GM21390 (cell line): Measurements from ENCODE around the gene CD320.
"Not testable (repeated sequence)": the region's sequence is repeated elsewhere in the genome, so short reads cannot be mapped to it uniquely, and the experiment has no call there.

ENCODE experiments used
- ATAC-seq: cut with Tn5 transposase; IDR thresholded peaks from one replicate; pipeline ENCODE4 v1.9.1; 2021; ENCODE audit not compliant: unreplicated experiment

CD320 gene

DNA sequence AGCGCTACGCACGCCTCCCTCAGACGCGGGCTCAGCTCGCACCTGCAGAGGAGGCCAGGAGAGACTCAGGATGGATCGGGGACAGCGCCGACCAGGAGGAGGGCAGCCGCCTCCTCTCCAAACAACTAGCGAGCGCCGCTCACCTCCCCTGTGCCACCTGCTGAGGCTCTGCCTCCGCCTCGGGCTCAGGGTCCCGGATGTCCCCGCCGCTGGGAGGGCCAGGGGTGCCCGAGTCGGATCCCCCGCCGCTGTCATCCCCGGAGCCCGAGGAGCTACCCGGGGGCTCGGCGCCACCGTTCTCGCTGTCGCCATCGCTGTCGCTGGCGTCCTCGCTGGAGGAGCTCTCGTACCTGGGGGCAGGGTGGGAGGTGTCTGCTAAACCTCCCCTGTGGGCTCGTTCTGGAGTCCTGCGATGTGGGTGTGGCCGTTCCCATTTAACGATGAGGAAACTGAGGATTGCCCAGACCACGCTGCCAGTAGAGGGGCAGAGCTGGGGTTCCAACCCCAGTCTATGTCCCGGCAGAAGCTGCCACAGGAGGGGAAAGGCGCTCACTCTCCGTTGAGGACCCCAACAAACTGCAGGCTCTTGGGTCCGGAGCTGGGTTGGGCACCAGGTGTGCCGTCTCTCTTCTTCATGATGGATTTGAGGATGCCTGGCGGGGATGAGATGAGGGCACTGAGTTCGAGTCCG lies 25.8 kb upstream of the CD320 start:
- ATAC-seq = no peak

DNA sequence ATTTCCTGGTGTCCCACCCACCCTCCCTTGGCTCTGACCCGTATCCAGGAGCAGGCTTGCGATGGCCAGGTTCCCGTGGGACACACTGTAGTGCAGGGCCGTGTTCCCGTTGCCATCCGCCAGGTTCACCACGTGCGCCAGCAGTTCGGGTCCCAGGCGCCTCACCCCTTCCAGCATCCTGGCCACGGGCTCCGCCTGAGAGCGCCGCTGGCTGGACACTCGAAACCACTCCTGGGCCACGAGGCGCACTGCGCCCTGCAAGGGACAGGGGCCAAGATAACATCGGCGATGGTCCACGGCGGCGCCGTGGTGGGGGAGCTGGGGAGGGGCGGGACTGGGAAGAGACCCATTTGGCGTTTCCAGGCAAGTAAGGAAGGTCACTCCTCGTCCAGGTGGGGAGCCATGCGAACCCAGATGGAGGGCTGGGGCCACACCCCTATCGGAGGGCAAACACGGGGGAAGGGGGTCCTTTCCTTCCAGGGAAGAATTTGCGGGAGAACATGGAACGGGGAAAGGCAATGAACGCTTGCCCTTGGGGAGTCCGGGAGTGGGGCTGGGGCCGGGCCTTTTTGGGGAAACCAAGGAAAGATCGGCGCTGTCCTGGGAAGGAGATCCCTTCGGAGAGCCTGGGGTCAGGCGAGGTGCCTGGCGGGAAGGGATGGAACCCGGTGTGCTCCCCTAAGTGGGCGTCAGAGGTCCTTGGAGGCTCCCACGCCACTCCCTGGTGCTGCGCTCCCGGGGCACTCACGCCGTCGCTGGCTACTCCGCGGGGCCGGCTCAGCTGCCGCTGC lies 25.0 kb upstream of the CD320 start:
- ATAC-seq = no peak

DNA sequence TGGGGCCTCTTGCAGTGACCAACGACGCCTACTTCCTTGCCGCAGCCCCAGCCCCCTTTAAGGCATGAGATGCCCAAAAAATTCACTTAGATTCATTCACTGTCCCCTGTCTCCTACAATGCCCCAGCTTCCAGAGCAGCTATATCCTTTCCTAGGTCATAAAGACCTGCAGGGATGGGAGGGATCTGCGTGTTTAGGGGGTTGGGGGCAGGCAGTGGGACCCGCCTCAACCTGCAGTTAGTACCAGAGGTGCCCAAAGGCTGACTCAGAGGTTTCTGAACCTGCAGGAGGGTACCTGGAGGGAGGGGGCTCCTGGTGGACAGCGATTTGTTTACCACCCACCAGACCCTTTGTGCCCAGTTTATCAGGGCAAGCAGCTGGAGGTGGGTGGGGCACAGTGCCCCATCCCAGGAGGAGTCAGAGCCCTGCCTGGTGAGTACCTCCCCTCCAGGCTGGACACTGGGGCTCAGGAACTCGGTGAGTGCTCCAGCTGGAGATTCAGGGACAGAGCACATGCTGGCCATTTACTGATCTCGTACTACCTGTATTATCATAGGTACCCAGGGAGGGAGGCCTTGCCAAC lies 23.2 kb upstream of the CD320 start:
- no peak for ATAC-seq

DNA sequence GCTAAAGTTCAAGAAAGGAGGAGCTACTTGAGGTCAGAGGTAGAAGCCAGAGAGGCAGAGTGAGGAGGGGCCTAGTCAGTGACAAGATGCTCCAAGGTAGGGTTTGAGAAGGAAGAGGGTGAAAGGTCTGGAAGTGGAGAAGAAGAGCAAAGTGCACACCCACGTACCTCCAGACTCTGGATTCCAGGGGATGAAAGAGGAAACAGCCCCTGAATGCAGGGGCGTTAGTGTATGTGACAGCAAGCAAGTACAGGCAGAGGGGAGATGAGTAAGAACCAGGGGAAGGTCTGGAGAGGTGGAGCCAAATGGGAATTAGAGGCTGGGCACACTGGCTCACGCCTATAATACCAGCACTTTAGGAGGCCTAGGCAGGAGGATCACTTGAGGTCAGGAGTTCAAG lies 21.8 kb upstream of the CD320 start:
- no peak for ATAC-seq

DNA sequence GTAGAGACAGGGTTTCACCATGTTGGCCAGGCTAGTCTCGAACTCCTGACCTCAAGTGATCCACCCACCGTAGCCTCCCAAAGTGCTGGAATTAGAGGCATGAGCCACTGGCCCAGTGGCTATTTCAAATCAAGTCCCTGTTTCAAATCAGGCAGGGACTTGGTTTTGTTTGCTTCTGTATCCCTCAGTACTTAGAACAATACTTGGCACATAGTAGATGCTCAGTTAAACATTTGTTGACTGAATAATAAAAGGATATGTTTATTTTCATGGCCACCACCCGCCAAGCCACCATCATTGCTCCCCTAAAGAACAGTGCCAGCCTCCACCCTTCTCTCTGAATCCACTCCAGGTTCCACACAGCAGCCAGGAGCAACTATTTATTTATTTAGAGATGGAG lies 17.3 kb upstream of the CD320 start:
- no peak for ATAC-seq

DNA sequence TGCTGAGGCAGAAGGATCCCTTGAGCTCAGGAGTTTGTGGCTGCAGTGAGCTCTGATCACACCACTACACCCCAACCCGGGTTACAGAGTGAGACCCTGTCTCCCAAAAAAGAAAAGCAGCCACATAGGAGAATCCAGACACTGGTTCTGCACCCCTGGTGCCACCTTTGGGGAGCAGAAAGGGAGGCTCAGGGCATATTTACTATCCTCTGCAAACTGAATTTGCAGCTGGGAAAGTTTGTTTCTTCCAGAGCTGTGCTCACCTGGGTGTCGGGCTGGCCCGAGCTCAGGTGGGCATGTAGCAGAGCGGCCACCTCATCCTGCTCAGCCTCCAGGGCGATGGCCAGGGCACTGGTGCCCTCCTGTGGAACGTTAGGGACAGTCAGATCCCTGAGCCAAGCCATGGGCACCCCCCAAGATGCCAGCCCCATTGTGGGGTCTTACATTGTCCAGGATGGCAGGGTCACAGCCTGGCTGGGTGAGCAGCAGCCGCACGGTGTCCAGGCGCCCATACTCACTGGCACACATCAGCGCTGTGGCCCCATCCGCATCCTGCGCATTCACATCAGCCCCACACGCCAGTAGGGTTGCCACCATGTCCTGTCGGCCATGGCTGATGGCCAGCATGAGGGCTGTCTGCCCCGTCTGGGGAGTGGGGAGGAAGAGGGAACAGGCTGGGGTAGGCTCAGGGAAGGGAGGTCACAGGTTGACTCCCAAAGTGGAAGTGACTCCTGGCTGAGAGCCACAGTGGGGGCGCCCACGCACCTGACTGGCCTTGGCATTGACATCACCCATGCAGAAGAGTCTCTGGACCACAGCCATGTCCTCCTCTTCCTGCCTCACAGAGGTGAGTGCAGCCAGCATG lies 16.3 kb upstream of the CD320 start:
- no peak for ATAC-seq

DNA sequence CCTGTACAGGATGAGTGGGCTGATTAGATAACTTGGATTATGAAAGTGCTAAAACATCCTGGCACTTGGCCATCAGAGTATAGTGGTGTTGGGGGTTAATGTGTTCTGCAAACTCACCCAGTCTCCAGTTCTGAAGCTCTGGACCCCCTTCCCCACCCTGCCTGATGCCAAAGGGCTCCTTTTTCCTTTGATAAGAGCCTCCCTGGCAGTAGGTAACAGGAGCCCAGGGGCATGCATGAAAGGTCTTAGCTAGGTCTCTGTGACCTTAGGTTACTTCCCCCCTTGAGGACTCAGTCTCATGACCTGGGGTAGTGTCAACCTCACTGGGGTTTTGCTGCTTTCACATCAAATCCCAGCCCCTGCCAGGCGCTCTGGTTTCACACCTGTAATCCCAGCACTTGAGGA lies 15.6 kb upstream of the CD320 start:
- ATAC-seq = no peak

DNA sequence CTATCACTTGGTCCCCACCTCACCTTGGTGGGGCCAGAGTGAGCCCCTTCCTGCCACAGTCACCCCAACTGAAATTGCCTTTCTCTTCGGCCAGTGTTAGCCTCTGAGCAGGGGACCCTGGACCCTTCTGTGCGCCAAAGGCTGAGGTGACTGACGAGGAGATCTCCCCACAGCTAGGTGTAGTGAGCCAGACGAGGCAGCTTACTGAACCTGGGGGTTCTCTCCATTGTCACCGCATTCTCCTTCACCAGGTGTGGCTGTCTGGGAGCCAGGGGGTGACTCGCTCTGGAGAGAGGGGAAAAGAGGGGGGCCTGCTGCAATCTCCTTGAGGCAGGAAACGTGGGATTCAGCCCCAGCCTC lies 14.5 kb upstream of the CD320 start:
- no peak for ATAC-seq

DNA sequence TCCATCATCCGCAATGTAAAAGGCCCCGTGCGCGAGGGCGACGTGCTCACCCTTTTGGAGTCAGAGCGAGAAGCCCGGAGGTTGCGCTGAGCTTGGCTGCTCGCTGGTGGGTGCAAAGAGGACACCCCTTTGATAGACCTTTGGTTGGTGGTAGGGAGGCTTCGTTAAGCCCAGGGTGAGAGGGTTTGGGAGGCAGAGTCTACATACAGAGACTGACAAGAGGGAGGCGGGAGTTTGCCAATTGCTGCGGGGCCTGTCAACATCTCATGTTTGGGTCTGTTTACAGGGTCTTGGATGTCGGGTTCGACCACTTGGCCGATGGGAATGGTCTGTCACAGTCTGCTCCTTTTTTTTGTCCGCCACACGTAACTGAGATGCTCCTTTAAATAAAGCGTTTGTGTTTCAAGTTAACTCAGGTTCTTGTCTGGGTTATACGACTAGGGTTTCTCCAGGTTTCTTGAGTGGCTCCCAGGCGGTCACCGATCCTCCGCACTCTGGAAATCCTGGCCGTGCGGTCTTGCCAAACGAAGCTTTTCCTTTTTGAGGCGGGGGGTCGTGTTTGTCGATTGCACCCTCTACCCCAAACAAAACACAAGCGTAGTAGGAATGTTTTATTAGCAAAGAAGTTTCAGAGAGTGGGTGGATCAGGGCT lies 14.0 kb upstream of the CD320 start:
- no peak for ATAC-seq

DNA sequence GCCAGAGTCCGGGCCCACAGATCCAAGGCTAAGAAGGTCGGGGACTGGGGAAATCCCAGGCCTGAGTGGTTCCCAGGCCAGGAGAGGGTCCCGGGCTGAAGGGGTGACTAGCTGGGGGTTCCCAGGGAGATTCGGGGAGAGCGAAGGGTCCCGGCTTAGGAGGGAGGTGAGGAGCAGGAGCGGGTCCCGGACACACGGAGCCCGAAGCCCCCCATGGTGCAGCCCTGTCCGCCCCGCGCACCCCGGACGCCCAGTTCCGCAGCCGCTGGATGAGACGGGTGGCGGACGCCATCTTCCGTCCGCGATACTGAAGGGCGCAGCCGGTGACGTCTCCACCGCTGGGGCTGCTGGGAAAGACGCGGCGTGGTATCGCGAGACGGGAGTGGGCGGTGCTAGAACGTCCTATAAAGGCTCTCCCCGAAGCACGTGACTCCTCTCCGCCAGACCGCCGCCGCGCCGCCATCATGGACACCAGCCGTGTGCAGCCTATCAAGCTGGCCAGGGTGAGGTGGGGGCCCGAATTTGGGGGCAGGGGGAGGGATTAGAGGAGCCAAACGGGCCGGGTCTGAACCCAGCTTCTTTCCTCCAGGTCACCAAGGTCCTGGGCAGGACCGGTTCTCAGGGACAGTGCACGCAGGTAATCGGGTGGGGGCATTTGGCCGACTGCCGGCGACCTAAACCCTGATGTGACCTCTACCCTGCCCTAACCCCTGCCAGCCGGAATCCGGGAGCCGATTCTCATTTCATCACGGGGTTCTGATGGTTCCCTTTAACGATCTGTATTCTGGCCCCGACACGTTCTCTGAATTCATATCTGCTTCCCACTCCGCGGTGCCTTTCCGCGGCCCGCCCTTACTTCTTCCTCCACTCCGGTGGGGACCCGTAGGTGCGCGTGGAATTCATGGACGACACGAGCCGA lies 13.2 kb upstream of the CD320 start, which contains the start of the genes NDUFA7 and RPS28:
Gene NDUFA7 (minus strand): TSS at position 309 of the 919 bp plus-strand sequence. CDS start 17 bp downstream, at position 292.
Gene RPS28 (plus strand): TSS at position 430 of the 919 bp plus-strand sequence. CDS start 35 bp downstream, at position 465.
- peak; percentile 86 for ATAC-seq

DNA sequence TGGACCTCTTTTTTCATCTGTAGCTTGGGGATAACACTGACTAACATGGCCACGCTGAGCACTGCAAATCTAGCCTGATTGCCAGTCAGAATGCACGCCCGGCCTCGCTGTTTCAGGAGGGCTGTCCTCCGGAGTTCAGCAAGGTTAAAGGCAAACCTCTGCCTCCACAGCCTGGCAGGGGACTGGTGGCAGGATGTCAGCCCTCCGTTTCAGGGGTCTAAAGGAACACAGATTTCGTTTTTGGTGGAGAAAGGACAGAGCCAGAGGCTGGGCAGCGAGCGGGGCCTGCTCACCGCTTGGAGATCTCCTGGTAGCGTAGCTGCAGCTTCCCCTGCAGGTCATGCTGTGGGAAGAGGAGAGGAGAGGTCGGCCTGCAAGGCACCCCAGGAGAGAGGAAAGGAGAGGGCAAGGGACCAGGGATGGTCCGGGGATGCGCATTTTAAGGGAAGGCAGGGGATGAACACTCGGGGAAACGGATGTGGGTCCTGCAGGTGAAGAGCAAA lies 12.5 kb upstream of the CD320 start:
- ATAC-seq = no peak

DNA sequence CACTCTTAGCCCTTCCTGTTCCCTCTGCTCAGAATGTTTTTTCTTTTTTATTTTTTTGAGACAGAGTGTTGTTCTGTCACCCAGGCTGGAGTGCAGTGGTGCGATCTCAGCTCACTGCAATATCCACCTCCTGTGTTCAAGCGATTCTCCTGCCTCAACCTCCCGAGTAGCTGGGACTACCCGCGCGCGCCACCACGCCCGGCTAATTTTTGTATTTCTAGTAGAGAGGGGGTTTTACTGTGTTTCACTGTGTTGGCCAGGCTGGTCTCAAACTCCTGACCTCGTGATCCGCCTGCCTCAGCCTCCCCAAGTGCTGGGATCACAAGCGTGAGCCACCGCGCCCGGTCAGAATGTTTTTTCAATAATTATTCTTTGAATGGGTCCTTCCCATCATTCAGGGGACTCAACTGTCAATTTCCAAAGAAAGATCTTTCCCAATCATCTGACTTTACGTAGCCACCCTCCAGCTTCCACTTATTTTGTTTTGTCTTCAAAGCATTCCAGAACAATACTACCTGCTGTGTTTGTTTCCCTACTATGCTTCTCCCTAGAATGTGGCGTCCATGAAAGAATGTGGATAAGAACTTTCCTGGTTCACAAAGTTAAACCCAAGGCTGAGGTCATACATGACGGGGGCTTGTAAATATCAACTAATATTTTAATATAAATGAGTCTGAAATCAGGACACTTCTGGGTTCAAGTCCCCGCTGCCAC lies 11.8 kb upstream of the CD320 start:
- ATAC-seq = no peak

DNA sequence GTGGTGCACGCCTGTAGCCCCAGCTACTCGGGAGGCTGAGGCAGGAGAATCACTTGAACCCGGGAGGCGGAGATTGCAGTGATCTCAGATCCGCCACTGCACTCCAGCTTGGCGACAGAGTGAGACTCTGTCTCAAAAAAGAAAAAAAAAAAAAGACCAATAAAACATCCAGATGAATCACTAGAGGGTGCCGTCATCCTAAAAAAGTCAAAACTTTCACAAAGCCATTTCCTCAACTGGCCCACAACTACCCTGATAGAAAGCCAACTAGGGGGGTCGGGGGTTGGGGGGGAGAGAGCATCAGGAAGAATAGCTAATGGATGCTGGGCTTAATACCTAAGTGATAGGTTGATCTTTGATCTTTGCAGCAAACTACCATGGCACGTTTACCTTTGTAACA lies 10.7 kb upstream of the CD320 start:
- ATAC-seq = not testable (repeated sequence)

DNA sequence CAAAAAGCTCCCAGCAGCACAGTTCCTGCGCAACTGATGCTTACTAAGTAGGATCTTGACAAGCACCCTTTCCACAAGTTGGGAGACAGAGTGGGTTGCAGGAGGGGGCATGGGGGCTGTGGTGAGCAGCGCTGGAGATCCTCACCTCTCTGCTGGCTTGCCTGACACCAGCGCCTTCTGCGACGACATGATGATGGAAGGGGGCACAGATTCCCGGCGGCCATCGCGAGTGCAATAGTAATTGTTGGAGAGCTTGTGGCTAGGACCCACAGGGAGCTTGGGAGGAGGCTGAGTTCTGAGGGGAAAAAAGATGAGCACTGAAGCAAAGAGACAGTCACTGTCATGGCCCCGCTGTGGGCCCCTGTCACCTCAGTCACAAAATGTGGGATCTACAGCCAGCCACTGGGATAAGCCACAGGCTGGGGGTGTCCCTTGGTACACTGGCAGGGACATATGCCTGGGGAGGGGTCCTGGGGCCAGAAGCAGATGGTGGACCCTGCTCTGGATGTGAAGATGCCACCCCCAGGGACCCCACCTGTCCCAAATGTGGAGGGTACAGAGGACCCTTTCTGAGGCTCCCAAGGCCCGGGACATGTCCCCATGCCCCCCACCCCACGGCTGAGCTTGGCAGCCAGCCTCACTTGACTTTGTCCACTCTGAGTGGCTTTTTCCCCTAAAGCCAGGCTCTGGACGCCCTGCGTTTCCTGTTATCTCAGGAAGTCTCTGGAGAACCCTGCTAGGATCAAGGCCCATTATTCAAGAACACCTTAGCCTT lies 8.4 kb upstream of the CD320 start:
- no peak for ATAC-seq

DNA sequence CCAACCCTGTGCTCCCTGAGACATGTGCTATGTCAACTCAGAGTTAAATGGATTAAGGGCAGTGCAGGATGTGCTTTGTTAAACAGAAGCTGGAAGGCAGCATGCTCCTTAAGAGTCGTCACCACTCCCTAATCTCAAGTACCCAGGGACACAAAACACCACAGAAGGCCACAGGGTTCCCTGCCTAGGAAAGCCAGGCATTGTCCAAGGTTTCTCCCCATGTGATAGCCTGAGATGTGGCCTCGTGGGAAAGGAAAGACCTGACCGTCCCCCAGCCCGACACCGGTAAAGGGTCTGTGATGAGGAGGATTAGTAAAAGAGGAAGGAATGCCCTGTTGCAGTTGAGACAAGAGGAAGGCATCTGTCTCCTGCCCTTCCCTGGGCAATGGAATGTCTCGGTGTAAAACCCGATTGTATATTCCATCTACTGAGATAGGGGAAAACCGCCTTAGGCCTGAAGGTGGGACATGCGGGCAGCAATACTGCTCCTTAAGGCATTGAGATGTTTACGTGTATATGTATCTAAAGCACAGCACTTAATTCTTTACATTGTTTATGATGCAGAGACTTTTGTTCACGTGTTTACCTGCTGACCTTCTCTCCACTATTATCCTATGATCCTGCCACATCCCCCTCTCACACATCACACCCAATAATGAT lies 7.0 kb upstream of the CD320 start:
- ATAC-seq = not testable (repeated sequence)

DNA sequence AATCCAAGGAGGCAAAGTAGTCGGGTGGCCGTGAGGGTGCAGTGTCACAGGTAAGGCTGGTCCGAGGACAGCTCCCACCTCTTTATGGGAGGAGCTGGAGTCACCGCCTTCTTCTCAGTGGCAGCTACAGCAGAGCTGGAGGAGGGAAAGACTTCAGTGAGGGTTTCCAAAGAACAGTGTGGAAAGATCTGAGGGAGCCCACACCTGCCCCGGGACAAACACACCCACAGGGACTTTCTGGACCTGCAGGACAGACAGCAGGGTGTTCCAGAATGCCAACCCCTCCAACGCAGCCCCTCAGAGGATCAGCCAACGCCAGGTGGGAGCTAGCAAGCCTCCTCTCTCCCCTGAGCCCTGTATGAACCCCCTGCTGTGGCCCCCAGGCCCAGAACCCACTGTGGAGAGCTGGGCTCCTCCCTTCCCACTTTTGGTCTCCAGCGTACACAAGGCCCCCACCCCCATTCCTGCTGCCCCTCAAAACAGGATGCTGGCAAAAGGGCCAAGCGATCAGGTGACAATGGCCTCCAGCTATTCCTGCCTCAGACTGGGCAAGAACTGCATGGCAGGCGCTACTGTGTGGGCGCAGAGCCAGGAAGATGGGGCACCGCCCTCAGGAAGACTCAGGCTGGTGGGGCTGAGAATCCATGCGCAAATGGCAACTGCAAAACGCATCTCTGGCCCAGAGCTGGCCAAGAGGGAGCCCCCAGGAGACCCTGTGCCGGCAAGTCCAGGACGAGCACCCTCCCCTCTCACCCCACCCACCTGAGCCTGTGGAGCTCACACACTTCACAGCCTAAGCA lies 3.5 kb upstream of the CD320 start:
- ATAC-seq = no peak
